Loucy (cell line): ENCODE measurements around the gene SIPA1.

Experiments used
- EZH2phosphoT487 ChIP-seq: fragments of 200-600 bp; IDR thresholded peaks from 2 replicates; pipeline ENCODE4 v1.6.1; 2018; ENCODE audit warnings: antibody characterized with exemption, mild to moderate bottlenecking, moderate library complexity, borderline replicate concordance
- TF ChIP-seq, protein P1 (sequence below): fragments of 200-600 bp; sonication (generic); conservative IDR thresholded peaks from 2 replicates; pipeline ENCODE4 v1.5.1; 2014; ENCODE audit warnings: mild to moderate bottlenecking, antibody characterized with exemption, low read length

GRCh38 chr11:65680192-65680743, 42.4 kb downstream of the SIPA1 start:
- TF ChIP-seq, protein P1, sequence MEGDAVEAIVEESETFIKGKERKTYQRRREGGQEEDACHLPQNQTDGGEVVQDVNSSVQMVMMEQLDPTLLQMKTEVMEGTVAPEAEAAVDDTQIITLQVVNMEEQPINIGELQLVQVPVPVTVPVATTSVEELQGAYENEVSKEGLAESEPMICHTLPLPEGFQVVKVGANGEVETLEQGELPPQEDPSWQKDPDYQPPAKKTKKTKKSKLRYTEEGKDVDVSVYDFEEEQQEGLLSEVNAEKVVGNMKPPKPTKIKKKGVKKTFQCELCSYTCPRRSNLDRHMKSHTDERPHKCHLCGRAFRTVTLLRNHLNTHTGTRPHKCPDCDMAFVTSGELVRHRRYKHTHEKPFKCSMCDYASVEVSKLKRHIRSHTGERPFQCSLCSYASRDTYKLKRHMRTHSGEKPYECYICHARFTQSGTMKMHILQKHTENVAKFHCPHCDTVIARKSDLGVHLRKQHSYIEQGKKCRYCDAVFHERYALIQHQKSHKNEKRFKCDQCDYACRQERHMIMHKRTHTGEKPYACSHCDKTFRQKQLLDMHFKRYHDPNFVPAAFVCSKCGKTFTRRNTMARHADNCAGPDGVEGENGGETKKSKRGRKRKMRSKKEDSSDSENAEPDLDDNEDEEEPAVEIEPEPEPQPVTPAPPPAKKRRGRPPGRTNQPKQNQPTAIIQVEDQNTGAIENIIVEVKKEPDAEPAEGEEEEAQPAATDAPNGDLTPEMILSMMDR, result no peak
- TF ChIP-seq EZH2phosphoT487, result no peak
